Measurements from ENCODE around the gene NTRK3.

The NTRK3 gene

GRCh38 chr15:87848012-87848411 lies 408.5 kb downstream of the NTRK3 start:
- no peak for ATAC-seq
- TF ChIP-seq ZC3H10 (CRISPR knock-in tag; IDR thresholded peaks at IDR 0.05): no peak

GRCh38 chr15:87846746-87847145 lies 409.8 kb downstream of the NTRK3 start:
- TF ChIP-seq SNAI2 (CRISPR knock-in tag; IDR thresholded peaks at IDR 0.05) (no peak), ZNF70 (CRISPR knock-in tag; IDR thresholded peaks at IDR 0.05) (no peak), TCF4 (CRISPR knock-in tag; IDR thresholded peaks at IDR 0.05; ENCODE audit: borderline replicate concordance) (no peak), ZC3H10 (CRISPR knock-in tag; IDR thresholded peaks at IDR 0.05) (no peak), ARNTL (CRISPR knock-in tag; IDR thresholded peaks at IDR 0.05; ENCODE audit: borderline replicate concordance, low read depth) (no peak), ZFP3 (CRISPR knock-in tag; IDR thresholded peaks at IDR 0.05) (no peak), ZNF565 (CRISPR knock-in tag; conservative IDR thresholded peaks at IDR 0.05; ENCODE audit: low read depth) (no peak), POU6F1 (CRISPR knock-in tag; IDR thresholded peaks at IDR 0.05; ENCODE audit: borderline replicate concordance, low read depth) (no peak), ZFP30 (CRISPR knock-in tag; IDR thresholded peaks at IDR 0.05) (no peak), TSHZ2 (CRISPR knock-in tag; IDR thresholded peaks at IDR 0.05) (no peak)
- ATAC-seq: no peak

- TF ChIP-seq TSHZ2 (CRISPR knock-in tag; IDR thresholded peaks at IDR 0.05) (no peak), CSRNP3 (CRISPR knock-in tag; IDR thresholded peaks at IDR 0.05) (no peak), ZNF8 (CRISPR knock-in tag; IDR thresholded peaks at IDR 0.05) (no peak), ZNF565 (CRISPR knock-in tag; conservative IDR thresholded peaks at IDR 0.05; ENCODE audit: low read depth) (no peak), PPARA (CRISPR knock-in tag; IDR thresholded peaks at IDR 0.05; ENCODE audit: borderline replicate concordance) (no peak), ISL1 (CRISPR knock-in tag; IDR thresholded peaks at IDR 0.05) (no peak), CREB5 (CRISPR knock-in tag; IDR thresholded peaks at IDR 0.05; ENCODE audit: low read depth) (no peak), CSDC2 (CRISPR knock-in tag; IDR thresholded peaks at IDR 0.05) (no peak), GLIS3 (CRISPR knock-in tag; IDR thresholded peaks at IDR 0.05) (no peak)
- no peak for ATAC-seq
These were observed 413.2 kb downstream of the NTRK3 start for GRCh38 chr15:87843312-87843711.

- no peak for ATAC-seq
- TF ChIP-seq CSRNP3 (CRISPR knock-in tag; IDR thresholded peaks at IDR 0.05) (no peak), GLIS3 (CRISPR knock-in tag; IDR thresholded peaks at IDR 0.05) (no peak), ESRRG (CRISPR knock-in tag; IDR thresholded peaks at IDR 0.05) (no peak), TSHZ2 (CRISPR knock-in tag; IDR thresholded peaks at IDR 0.05) (no peak), CREB5 (CRISPR knock-in tag; IDR thresholded peaks at IDR 0.05; ENCODE audit: low read depth) (no peak), TCF4 (CRISPR knock-in tag; IDR thresholded peaks at IDR 0.05; ENCODE audit: borderline replicate concordance) (no peak), ARNTL (CRISPR knock-in tag; IDR thresholded peaks at IDR 0.05; ENCODE audit: borderline replicate concordance, low read depth) (no peak), OSR1 (CRISPR knock-in tag; IDR thresholded peaks at IDR 0.05) (no peak), ZNF8 (CRISPR knock-in tag; IDR thresholded peaks at IDR 0.05) (no peak)
These were observed 415.0 kb downstream of the NTRK3 start for GRCh38 chr15:87841426-87841998.

Data from SK-N-SH treated with all-trans-retinoic acid at 6 μM for 48 hours (cell line).